GM03348 (cell line): ENCODE data around the gene CACTIN.

Source experiments
- DNase-seq: peaks from one replicate; pipeline ENCODE4 v3.0.0; 2012; ENCODE audit warnings: low spot score

CACTIN gene

GRCh38 chr19:3563709-3564524 lies 62.7 kb downstream of the CACTIN start:
- DNase-seq, result no peak
